Activated gamma-delta T cell treated with Interleukin-2 at 50 U/mL for 16 hours (primary cell): ENCODE measurements around the gene DOCK11.
"Not testable (repeated sequence)": the region's sequence is repeated elsewhere in the genome, so short reads cannot be mapped to it uniquely, and the experiment has no call there.

Experiments
- DNase-seq: peaks from one replicate; pipeline ENCODE4 v3.0.0-alpha.2; 2020

DOCK11 gene

GRCh38 chrX:118715917-118716316 lies 220.3 kb downstream of the DOCK11 start:
- DNase-seq: not testable (repeated sequence)

GRCh38 chrX:118716833-118717232 lies 221.2 kb downstream of the DOCK11 start:
- DNase-seq: not testable (repeated sequence)

GRCh38 chrX:118717678-118718391 lies 222.2 kb downstream of the DOCK11 start:
- DNase-seq: no peak

- DNase-seq: no peak
These were observed 223.1 kb downstream of the DOCK11 start for GRCh38 chrX:118718737-118719136.

- no peak for DNase-seq
These were observed 224.6 kb downstream of the DOCK11 start for GRCh38 chrX:118720058-118720707.

- DNase-seq: no peak
These were observed 227.8 kb downstream of the DOCK11 start for GRCh38 chrX:118723376-118723775.

- DNase-seq: no peak
These were observed 228.8 kb downstream of the DOCK11 start for GRCh38 chrX:118724365-118724764.

- DNase-seq: no peak
These were observed 229.2 kb downstream of the DOCK11 start for GRCh38 chrX:118724775-118725174.

- no peak for DNase-seq
These were observed 230.8 kb downstream of the DOCK11 start for GRCh38 chrX:118726396-118726795.

GRCh38 chrX:118726887-118727685 lies 231.5 kb downstream of the DOCK11 start, which contains the start of gene IL13RA1:
IL13RA1 (plus strand) TSS chrX:118727606; CDS start chrX:118727639, 33 bp downstream.
- no peak for DNase-seq

GRCh38 chrX:118727686-118728339 lies 232.2 kb downstream of the DOCK11 start:
- DNase-seq: no peak

- DNase-seq: no peak
These were observed 233.5 kb downstream of the DOCK11 start for GRCh38 chrX:118729042-118729652.

- no peak for DNase-seq
These were observed 235.1 kb downstream of the DOCK11 start for GRCh38 chrX:118730500-118731247.

- DNase-seq: not testable (repeated sequence)
These were observed 236.9 kb downstream of the DOCK11 start for GRCh38 chrX:118732551-118732950.

GRCh38 chrX:118734909-118735308 lies 239.3 kb downstream of the DOCK11 start:
- no peak for DNase-seq
